IPS-20b (cell line): ENCODE results near the gene NF2.

Experiments used
- H3K27ac ChIP-seq: one replicate; pipeline ENCODE4 v1.5.1; 2013; ENCODE audit warnings: low read length
- H3K27me3 ChIP-seq: 2 replicates; pipeline ENCODE4 v1.6.1; 2013; ENCODE audit warnings: mild to moderate bottlenecking, low read length, inconsistent platforms; ENCODE audit not compliant: insufficient read depth
- H3K36me3 ChIP-seq: 2 replicates; pipeline ENCODE4 v1.6.1; 2013; ENCODE audit warnings: low read depth, mild to moderate bottlenecking, inconsistent platforms, low read length, moderate library complexity; ENCODE audit not compliant: insufficient read depth
- H3K4me1 ChIP-seq: 2 replicates; pipeline ENCODE4 v1.6.1; 2013; ENCODE audit warnings: mild to moderate bottlenecking, control low read depth, inconsistent platforms, low read length, moderate library complexity; ENCODE audit not compliant: insufficient read depth
- H3K4me3 ChIP-seq: 2 replicates; pipeline ENCODE4 v1.5.1; 2013; ENCODE audit warnings: mild to moderate bottlenecking, low read length, inconsistent platforms
- H3K9ac ChIP-seq: 2 replicates; pipeline ENCODE4 v1.6.1; 2013; ENCODE audit warnings: low read depth, mild to moderate bottlenecking, inconsistent platforms, low read length, moderate library complexity
- H3K9me3 ChIP-seq: 2 replicates; pipeline ENCODE4 v1.6.1; 2013; ENCODE audit warnings: mild to moderate bottlenecking, low read depth, low read length, inconsistent platforms; ENCODE audit not compliant: insufficient read depth

Gene NF2

DNA sequence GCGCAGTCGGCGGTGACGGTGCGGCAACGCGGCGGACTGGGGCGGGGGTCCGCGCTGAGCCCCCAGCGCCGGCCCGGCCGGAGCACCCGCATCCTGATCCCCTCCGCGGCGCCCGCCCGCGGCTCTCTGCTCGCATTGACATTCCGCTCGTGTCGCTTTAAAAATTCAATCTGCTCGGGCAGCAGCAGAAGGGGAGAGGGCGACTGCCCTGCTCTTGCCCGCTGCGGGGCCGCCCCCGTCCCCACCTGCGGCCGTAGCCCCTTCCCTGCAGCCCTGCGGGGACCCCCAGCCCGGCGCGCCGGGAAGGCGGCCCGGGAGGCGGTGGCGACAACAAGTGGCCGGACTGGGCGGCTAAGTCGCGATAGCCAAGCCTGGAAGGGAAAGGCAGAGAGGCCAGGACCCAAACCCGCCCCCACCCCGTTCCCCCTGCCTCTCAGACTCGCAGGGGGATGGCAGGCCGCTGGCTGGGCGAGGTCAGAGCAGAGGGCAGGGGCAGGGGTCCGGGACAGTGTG lies 117.4 kb downstream of the NF2 start:
- H3K9me3 ChIP-seq = no peaks in the 10 kb centered on the region
- H3K4me3 ChIP-seq = peak overlapping the region; percentile 46; the same call in 1 of the 2 replicates
- no peaks in the 10 kb centered on the region for H3K4me1 ChIP-seq
- peaks cover 86% of the 10 kb centered on the region for H3K27me3 ChIP-seq
- no peaks in the 10 kb centered on the region for H3K36me3 ChIP-seq
- H3K27ac ChIP-seq = no peak overlapping the region
- no peak overlapping the region for H3K9ac ChIP-seq

DNA sequence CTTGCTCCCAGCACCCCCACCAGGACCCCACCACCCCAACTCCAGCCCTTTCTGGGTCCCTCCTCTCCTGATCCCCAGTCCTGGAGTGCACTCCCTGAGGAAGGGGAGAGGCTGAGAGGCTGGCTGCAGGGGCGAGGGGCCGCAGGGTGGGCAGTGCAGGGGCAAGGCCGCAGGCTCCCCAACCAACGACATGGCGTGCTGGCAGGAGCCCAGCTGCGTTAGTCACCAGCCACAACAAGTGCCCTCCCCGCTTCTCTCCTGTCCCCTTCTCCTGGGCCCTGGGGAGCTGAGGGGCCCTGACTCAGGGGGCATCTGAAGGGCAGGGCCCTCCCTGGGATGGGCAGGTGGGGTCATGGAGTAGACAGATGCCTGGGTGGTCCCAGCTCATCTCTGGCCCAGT lies 118.7 kb downstream of the NF2 start:
- H3K27me3 ChIP-seq = peaks cover 92% of the 10 kb centered on the region
- no peaks in the 10 kb centered on the region for H3K36me3 ChIP-seq
- no peak overlapping the region for H3K27ac ChIP-seq
- no peak overlapping the region for H3K4me3 ChIP-seq
- H3K9me3 ChIP-seq = no peaks in the 10 kb centered on the region
- H3K9ac ChIP-seq = no peak overlapping the region
- H3K4me1 ChIP-seq = no peaks in the 10 kb centered on the region; the same call in 1 of the 2 replicates

DNA sequence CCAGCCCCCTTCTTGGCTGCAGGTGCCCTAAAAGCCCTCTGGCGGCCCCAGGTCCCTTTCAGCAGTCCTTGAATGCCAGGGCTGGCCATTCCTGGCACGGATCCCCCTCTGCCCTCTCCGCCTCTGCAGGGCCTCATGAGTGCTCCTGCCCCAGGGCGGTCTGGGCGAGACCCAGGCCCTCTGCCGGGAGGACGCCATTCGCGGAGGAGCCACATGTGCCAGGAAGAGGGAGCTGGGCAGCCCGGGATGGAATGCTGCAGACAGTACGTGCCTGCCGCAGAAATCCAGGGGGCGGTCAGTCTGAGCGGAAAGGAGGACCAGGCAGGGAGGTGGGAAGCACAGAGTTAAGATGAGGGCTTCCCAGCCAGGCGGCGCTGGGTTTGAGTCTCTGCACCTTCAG lies 119.2 kb downstream of the NF2 start:
- H3K4me1 ChIP-seq = no peaks in the 10 kb centered on the region; the same call in 1 of the 2 replicates
- H3K4me3 ChIP-seq = no peak overlapping the region
- H3K9ac ChIP-seq = no peak overlapping the region
- H3K27me3 ChIP-seq = peaks cover 88% of the 10 kb centered on the region
- no peaks in the 10 kb centered on the region for H3K9me3 ChIP-seq
- no peaks in the 10 kb centered on the region for H3K36me3 ChIP-seq
- H3K27ac ChIP-seq = no peak overlapping the region

DNA sequence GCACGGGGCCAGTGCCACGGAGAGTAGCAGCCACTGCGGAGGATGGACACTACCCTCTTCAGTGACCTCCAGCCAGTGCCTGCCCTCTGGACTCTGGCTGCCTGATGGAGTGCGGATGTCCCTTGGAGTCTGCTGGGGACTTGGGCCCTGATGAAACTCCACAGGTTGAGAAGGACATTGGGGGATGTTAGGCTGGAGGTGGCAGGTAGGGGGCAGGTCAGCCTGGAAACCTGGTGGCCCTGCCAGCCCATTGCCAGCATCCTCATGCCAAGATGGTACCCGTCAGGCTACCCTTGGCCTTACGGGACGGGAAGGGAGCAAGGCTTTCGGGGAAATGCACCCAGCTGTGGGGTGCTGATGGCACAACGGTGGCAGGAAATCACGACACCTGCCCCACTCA lies 120.3 kb downstream of the NF2 start:
- H3K36me3 ChIP-seq = no peaks in the 10 kb centered on the region
- H3K27me3 ChIP-seq = peaks cover 76% of the 10 kb centered on the region
- H3K27ac ChIP-seq = no peak overlapping the region
- H3K9me3 ChIP-seq = no peaks in the 10 kb centered on the region
- no peak overlapping the region for H3K9ac ChIP-seq
- H3K4me3 ChIP-seq = no peak overlapping the region
- H3K4me1 ChIP-seq = no peaks in the 10 kb centered on the region; the same call in 1 of the 2 replicates

DNA sequence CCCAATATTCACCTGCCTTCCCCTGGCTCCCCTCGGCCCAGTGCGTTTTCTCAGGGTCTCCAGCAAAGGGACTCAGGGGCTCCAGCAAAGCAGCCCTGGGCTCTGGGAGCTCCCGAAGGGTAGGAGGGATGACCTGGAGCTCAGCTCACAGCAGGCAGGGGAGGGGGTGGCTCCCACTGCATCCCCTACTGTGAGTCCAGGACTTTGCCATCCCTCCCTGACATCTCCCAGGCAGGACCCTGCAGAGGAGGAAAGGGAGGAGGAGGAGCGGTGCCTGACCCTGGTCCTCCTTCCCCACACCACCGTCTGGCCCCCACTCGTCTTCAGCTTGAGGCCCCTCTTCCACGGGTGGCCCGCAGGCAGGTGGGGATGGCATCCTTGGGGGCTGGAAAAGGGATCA lies 121.4 kb downstream of the NF2 start:
- Histone ChIP-seq H3K27me3 (peaks cover 66% of the 10 kb centered on the region), H3K4me1 (no peaks in the 10 kb centered on the region; the same call in 1 of the 2 replicates)

DNA sequence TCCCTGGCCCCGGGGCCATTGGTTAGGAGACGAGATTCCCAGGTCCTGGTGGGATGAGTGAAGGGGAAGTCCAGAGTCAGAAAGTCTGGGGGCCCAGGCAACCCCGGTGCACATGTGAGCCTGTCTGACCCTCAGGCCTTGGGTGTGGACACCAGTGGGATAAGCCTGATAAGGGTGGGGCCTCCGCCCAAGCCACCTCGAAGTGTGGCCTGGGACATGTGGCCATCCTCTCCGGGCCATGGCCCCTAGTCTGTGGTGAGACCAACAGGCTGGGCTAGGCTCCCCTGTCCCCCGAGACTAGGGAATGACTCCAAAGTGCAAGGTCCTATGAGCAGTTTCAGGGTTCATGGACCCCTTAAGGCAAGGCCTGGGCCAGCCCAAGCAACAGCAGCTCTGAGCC lies 122.7 kb downstream of the NF2 start:
- Histone ChIP-seq H3K4me1 (no peaks in the 10 kb centered on the region; the same call in 1 of the 2 replicates), H3K9me3 (no peaks in the 10 kb centered on the region), H3K4me3 (no peak overlapping the region), H3K36me3 (no peaks in the 10 kb centered on the region), H3K27me3 (peaks cover 56% of the 10 kb centered on the region), H3K27ac (no peak overlapping the region), H3K9ac (no peak overlapping the region)

More for the DNA sequence above, 121.4 kb downstream of the NF2 start:
- Histone ChIP-seq H3K36me3 (no peaks in the 10 kb centered on the region), H3K27ac (no peak overlapping the region), H3K4me3 (no peak overlapping the region), H3K9ac (no peak overlapping the region), H3K9me3 (no peaks in the 10 kb centered on the region)

DNA sequence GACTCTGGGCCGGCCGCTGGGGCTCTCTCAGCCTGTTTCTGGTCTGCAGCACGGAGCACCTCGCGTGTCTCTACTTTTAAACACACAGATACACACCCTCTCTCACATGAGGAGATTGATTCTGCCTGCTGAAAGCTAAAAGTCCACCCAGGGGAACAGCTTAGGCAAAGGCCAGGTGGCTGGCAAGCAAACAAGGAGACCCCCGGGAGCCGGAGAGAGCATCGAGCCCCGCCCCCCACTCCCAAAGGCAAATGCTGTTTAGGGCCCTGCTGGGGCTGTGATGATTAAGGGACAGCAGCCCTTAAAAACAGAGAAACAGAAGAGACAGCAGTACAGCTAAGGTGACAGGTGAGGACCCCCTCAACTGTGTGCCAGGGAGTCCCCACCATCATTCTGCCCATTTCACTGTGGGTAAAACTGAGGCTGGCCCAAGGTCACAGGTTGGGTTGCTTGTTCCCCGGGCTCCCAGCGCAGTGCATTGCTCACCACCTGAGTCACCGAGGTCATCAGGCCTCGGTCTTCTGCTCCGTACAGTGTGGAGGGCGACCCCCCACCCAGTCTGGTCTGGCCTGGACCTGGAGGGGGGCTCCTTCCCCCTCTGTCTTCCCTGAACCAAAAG lies 123.2 kb downstream of the NF2 start:
- Histone ChIP-seq H3K36me3 (no peaks in the 10 kb centered on the region), H3K4me3 (no peak overlapping the region), H3K9me3 (no peaks in the 10 kb centered on the region), H3K27ac (no peak overlapping the region), H3K4me1 (no peaks in the 10 kb centered on the region; the same call in 1 of the 2 replicates), H3K27me3 (peaks cover 51% of the 10 kb centered on the region), H3K9ac (no peak overlapping the region)

DNA sequence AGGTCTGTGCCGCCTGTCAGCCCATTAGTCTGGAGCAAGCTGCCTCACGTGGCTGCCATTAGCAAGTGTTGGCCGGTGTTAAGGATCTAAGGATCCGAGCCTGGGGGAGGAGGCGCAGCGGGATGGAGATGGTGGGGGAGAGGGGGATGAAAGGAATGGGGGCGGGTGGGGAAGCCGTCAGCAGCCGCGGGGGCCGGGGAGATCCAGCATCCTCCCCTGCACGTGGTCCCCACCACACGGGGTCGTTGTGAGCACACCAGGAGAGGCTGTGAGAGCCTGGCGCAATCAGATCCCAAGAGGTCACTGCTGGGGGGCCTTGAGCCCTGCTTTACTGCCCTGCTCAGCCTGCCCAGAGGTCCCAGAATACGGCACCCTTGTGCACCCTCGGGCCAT lies 123.7 kb downstream of the NF2 start:
- Histone ChIP-seq H3K9ac (no peak overlapping the region), H3K27ac (no peak overlapping the region)

DNA sequence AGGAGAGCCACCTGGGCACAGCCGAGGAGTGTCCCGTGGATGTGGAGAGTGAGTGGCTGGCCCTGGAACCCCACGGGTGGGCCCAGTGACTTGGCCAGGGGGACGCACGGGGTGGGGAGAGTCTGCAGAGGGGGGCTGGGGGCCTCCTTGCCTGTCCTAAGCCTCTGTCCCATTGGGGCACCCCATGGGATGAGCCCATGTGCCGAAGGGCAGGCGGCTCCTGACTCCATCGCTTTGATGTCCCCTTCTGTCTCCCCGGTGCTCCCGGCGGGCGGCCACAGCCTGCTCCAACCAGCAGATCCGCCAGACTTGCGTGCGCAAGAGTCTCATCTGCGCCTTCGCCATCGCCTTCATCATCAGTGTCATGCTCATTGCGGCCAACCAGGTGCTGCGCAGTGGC lies 125.7 kb downstream of the NF2 start:
- no peaks in the 10 kb centered on the region for H3K36me3 ChIP-seq
- no peaks in the 10 kb centered on the region; the same call in 1 of the 2 replicates for H3K4me1 ChIP-seq
- no peak overlapping the region for H3K27ac ChIP-seq
- no peak overlapping the region for H3K9ac ChIP-seq
- H3K9me3 ChIP-seq = no peaks in the 10 kb centered on the region
- no peak overlapping the region for H3K4me3 ChIP-seq
- peaks cover 26% of the 10 kb centered on the region for H3K27me3 ChIP-seq

More for the DNA sequence above, 123.7 kb downstream of the NF2 start:
- no peaks in the 10 kb centered on the region for H3K9me3 ChIP-seq
- no peaks in the 10 kb centered on the region; the same call in 1 of the 2 replicates for H3K4me1 ChIP-seq
- peaks cover 46% of the 10 kb centered on the region for H3K27me3 ChIP-seq
- H3K36me3 ChIP-seq = no peaks in the 10 kb centered on the region
- H3K4me3 ChIP-seq = no peak overlapping the region

DNA sequence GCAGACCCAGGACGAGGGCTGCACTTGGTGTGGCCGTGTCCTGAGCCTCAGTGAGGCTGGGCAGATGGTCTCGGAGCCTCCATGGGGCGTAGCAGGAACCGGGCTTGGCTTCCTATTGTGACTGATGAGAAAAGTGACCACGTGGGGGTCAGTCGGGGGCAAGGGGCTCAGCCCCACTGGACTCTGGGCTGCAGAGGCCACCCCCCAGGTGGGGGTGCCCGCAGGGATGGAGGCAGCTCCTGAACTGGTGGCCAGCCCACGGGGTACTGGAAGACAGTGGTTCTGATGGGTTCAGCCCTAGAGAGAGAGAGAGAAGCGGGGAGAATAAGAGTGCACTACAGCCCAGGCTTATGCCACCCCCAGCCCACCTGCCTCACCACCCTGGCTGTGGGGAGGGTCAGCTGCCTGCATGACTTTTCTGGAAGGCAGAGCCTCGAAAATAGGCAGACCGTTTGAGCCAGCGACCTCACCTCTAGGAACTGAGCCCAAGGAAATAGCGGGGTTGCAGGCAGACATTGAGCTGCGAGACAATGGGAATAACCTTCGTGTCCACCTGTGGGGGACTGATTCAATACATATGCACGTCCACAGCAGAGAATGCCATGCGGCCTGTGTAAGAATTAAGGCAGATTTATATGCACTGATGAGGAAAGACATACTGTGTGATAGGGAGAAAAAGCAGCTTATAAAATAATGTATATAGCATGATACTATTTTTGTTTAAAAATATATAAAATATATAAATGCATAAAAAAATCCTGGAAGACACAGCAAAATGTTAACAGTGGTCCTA lies 127.8 kb downstream of the NF2 start:
- Histone ChIP-seq H3K36me3 (no peaks in the 10 kb centered on the region), H3K9me3 (no peaks in the 10 kb centered on the region), H3K4me1 (peaks cover 11% of the 10 kb centered on the region; the same call in 1 of the 2 replicates), H3K27me3 (peaks cover 6% of the 10 kb centered on the region), H3K9ac (no peak overlapping the region), H3K27ac (no peak overlapping the region), H3K4me3 (no peak overlapping the region)

DNA sequence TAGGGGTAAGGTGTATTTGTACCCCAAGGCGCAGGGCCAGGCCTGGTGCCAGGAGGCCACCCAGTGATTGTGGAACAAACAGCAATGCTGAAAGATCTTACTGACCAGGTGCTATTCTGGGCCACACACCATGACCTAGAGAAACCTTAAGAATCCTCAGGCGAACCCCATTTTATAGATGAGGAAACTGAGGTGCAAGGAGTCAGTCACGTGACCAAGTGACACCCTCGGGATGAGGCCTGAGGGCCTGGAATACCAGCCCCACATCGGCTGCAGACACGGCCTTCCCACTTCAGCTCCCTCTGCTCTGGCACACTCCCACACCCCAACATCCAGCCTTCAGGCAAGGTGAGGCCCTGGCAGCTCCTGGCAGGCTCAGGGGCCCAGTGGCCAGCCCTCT lies 129.4 kb downstream of the NF2 start:
- H3K4me3 ChIP-seq = no peak overlapping the region
- no peak overlapping the region for H3K9ac ChIP-seq
- peaks cover 11% of the 10 kb centered on the region; the same call in 1 of the 2 replicates for H3K4me1 ChIP-seq
- H3K27ac ChIP-seq = no peak overlapping the region
- H3K27me3 ChIP-seq = no peaks in the 10 kb centered on the region
- no peaks in the 10 kb centered on the region for H3K36me3 ChIP-seq
- no peaks in the 10 kb centered on the region for H3K9me3 ChIP-seq
